ENCODE data around the gene GATA5. TPM values are rescaled to one million over a fixed set of nuclear protein-coding genes. Genes with fewer than 3 reads are reported as not detected.
A peak's percentile ranks its signal among the peaks of the same experiment; 100 is the strongest.

The GATA5 gene
- total RNA-seq, 4 donors from 2014 or later = 0.26 to 17.8 (median 3.5) TPM; not detected in 1

DNA sequence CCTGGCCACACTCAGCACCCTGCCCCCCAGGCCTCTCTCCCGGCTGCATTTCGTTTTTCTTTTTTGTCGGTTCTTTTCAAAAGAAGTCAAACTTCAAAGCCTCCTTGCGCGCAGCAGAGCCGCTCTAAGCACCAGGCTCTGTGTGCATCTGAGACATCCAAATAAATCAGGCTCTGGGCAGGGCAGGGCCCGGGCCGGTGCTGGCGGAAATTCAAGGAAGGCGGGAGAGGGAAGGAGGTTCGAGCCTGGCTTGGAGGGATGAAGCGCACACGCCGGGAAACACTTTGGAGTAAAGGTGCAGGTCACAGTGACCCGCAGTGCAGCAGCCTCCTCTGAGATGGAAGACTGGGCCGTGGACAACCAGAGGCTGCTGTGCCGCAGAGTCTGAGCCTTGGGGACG, 5.8 kb downstream of the GATA5 start:
- H3K27ac ChIP-seq = peak overlapping the region; percentile 20 to 68
- H3K27me3 ChIP-seq = no peaks in the 10 kb centered on the region
- DNase-seq = peak; percentile 74 to 81
- no peak for TF ChIP-seq POLR2A (IDR thresholded peaks at IDR 0.05)
- TF ChIP-seq, protein P1, sequence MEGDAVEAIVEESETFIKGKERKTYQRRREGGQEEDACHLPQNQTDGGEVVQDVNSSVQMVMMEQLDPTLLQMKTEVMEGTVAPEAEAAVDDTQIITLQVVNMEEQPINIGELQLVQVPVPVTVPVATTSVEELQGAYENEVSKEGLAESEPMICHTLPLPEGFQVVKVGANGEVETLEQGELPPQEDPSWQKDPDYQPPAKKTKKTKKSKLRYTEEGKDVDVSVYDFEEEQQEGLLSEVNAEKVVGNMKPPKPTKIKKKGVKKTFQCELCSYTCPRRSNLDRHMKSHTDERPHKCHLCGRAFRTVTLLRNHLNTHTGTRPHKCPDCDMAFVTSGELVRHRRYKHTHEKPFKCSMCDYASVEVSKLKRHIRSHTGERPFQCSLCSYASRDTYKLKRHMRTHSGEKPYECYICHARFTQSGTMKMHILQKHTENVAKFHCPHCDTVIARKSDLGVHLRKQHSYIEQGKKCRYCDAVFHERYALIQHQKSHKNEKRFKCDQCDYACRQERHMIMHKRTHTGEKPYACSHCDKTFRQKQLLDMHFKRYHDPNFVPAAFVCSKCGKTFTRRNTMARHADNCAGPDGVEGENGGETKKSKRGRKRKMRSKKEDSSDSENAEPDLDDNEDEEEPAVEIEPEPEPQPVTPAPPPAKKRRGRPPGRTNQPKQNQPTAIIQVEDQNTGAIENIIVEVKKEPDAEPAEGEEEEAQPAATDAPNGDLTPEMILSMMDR (IDR thresholded peaks at IDR 0.05) = no peak
- H3K4me3 ChIP-seq = no peak overlapping the region
- intact Hi-C loops (cut with DNase I; ENCODE audit: low total_unique reads) = no loop called here
- H3K9me3 ChIP-seq = no peaks in the 10 kb centered on the region
- no peaks in the 10 kb centered on the region for H3K4me1 ChIP-seq
- no peaks in the 10 kb centered on the region for H3K36me3 ChIP-seq

DNA sequence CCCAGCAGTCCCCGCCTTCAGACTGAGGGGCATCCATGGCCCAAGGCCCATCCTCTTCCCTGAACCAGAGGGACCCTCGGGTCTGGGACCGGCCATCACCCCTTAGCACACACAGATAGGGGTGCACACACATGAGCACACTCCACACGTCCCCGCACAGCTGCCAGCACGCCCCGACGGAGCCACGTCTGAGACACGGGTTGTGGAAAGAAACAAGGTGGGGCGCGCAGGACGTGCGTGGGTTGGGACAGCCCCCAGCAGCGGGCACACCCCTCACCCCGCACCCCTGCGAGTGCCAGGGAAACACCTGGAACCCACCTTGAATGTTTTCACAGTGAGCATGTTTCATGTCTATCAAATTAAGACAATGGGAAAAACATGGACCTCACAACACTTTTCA, 6.4 kb downstream of the GATA5 start:
- Histone ChIP-seq H3K36me3 (no peaks in the 10 kb centered on the region), H3K4me1 (no peaks in the 10 kb centered on the region), H3K4me3 (no peak overlapping the region), H3K27me3 (no peaks in the 10 kb centered on the region), H3K27ac (peak overlapping the region; percentile 20 to 68), H3K9me3 (no peaks in the 10 kb centered on the region)
- no peak for DNase-seq
- intact Hi-C loops (cut with DNase I; ENCODE audit: low total_unique reads) = no loop called here
- TF ChIP-seq, protein P1 (IDR thresholded peaks at IDR 0.05) = no peak
- TF ChIP-seq POLR2A (IDR thresholded peaks at IDR 0.05) = no peak

DNA sequence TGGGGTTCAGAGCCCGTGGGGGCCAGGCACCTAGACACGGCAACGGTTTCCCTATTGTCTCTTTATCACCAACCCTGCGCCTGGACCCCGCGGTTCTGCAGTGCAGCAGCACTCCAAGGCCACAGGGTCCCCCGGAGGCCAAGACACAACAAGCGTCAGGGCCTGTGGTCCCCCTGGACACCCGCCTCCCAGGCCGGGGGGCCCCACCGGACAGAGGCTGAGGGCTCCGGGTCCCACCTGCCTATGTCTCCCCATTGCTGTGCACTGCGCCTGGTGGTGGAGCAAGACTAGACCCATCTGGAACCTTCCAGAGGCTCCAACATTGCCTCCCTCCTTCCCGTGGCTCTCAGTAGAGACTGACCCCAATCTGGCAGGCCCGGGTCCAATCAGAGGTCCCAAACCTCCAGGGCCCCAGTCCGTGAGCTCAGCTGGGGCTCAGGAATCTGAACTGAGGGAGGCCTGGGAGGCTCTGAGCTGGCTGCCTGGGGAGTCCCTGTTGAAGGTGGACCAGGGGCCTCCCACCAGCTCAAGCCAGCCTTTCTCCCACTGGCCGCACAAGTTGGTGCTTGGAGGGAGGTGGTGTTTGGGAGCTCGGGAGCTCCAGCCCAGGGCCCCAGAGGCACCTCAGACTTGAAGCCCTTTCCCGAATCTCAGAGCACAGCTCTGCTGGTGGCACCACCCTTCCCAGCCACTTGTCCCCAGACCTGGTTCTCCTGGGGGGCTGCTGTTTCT, 8.8 kb downstream of the GATA5 start:
- H3K27ac ChIP-seq = no peak overlapping the region
- TF ChIP-seq, protein P1 (IDR thresholded peaks at IDR 0.05) = no peak
- no peak for TF ChIP-seq POLR2A (IDR thresholded peaks at IDR 0.05)
- no peaks in the 10 kb centered on the region for H3K9me3 ChIP-seq
- no peaks in the 10 kb centered on the region for H3K27me3 ChIP-seq
- H3K36me3 ChIP-seq = no peaks in the 10 kb centered on the region
- H3K4me1 ChIP-seq = no peaks in the 10 kb centered on the region
- no peak for DNase-seq
- intact Hi-C loops (cut with DNase I; ENCODE audit: low total_unique reads) = no loop called here
- no peak overlapping the region for H3K4me3 ChIP-seq

DNA sequence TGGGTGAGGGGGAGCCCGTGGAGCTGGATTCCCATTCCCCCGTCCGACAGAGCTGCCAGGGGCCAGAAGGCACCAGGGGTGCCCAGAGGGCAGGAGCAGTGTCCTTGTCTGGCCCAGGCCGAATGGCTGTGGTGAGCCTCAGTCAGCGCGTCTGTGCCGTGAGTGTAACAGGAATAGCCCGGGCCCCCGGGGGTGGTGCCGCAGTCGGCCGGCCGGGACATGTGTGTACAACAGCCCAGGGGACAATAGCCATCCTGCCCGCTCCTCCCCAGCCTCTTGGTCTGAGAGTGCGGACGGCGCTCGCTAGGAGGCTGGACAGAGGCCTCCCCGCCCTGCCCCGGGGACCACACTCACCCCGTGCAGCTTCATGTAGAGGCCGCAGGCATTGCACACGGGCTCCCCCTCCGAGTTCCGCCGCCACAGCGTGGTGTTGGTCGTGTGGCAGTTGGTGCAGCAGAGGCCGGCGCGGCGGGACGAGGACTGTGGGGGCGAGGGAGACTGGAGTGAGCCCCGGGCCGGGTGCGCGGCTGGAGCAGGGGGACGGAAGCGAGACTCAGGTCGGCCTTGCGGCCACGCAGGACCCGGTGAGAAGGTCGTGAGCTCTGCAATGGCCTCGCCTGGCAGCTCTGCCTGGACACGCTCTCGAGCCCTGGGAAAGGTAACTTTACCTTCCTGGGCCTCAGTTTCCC, 9.6 kb downstream of the GATA5 start:
- intact Hi-C loops (cut with DNase I; ENCODE audit: low total_unique reads) = no loop called here
- Histone ChIP-seq H3K27ac (no peak overlapping the region), H3K4me3 (no peak overlapping the region), H3K27me3 (no peaks in the 10 kb centered on the region), H3K4me1 (no peaks in the 10 kb centered on the region), H3K9me3 (no peaks in the 10 kb centered on the region), H3K36me3 (no peaks in the 10 kb centered on the region)
- DNase-seq = no peak
- TF ChIP-seq POLR2A (IDR thresholded peaks at IDR 0.05) = no peak
- TF ChIP-seq, protein P1 (IDR thresholded peaks at IDR 0.05) = no peak

DNA sequence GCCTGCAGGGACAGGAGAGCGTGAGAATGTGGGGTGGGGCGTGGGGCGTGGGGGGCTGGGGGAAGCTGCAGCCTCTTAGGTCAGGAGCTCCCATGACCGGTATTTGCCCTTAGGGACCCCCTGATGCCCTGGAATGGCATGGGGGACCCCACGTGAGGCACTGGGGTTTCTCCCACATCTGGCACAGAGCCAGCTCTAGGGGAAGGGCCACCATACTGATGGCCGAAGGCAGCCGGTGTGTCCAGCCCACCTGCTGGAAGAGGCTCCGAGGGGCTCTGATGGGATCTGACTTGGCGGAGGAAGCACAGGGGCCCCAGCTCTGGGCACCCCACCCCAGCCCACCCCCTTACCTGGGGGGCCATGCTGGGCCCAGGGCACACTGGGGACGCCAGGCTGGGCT, 10.8 kb downstream of the GATA5 start:
- H3K4me3 ChIP-seq = no peak overlapping the region
- no peaks in the 10 kb centered on the region for H3K9me3 ChIP-seq
- TF ChIP-seq, protein P1 (IDR thresholded peaks at IDR 0.05) = no peak
- TF ChIP-seq POLR2A (IDR thresholded peaks at IDR 0.05) = no peak
- no peaks in the 10 kb centered on the region for H3K4me1 ChIP-seq
- DNase-seq = no peak
- no peaks in the 10 kb centered on the region for H3K27me3 ChIP-seq
- H3K27ac ChIP-seq = no peak overlapping the region
- no peaks in the 10 kb centered on the region for H3K36me3 ChIP-seq
- intact Hi-C loops (cut with DNase I; ENCODE audit: low total_unique reads) = no loop called here

All from uterus (tissue), 4 donors.